Endodermal cell (in vitro differentiated cells): ENCODE results near the gene IFT88. TPM values are rescaled to one million over a fixed set of nuclear protein-coding genes. Genes with fewer than 3 reads are reported as not detected.

Experiments used
- DNase-seq: peaks from one replicate; pipeline ENCODE4 v3.0.0-alpha.2; 2017
- H3K27ac ChIP-seq: 2 replicates; pipeline ENCODE4 v1.5.1; 2013; ENCODE audit warnings: mild to moderate bottlenecking, low read depth, low read length, moderate library complexity
- H3K27me3 ChIP-seq: 2 replicates; pipeline ENCODE4 v1.6.1; 2013; ENCODE audit warnings: mild to moderate bottlenecking, low read length, moderate library complexity; ENCODE audit not compliant: insufficient read depth, control insufficient read depth, poor library complexity, severe bottlenecking
- H3K36me3 ChIP-seq: 2 replicates; pipeline ENCODE4 v1.7.0; 2013; ENCODE audit warnings: mild to moderate bottlenecking, low read length, moderate library complexity; ENCODE audit not compliant: control insufficient read depth, insufficient read depth
- H3K4me1 ChIP-seq: one replicate; pipeline ENCODE4 v1.7.0; 2013; ENCODE audit warnings: low read length; ENCODE audit not compliant: control insufficient read depth, insufficient read depth
- H3K4me3 ChIP-seq: 2 replicates; pipeline ENCODE4 v1.5.1; 2013; ENCODE audit warnings: mild to moderate bottlenecking, low read length, moderate library complexity
- H3K9ac ChIP-seq: 2 replicates; pipeline ENCODE4 v1.6.1; 2013; ENCODE audit warnings: mild to moderate bottlenecking, low read length, moderate library complexity; ENCODE audit not compliant: poor library complexity, severe bottlenecking; ENCODE audit errors: extremely low read depth
- H3K9me3 ChIP-seq: 2 replicates; pipeline ENCODE4 v1.6.1; 2013; ENCODE audit warnings: mild to moderate bottlenecking, low read length, moderate library complexity; ENCODE audit not compliant: control insufficient read depth
- H3K27ac Mint-ChIP-seq: 2 replicates; pipeline ENCODE4 v1.8.0; 2020; ENCODE audit warnings: mixed read lengths
- H3K27me3 Mint-ChIP-seq: 2 replicates; pipeline ENCODE4 v1.8.0; 2021; ENCODE audit warnings: mild to moderate bottlenecking, mixed read lengths; ENCODE audit not compliant: insufficient read depth
- H3K36me3 Mint-ChIP-seq: 2 replicates; pipeline ENCODE4 v1.8.0; 2020; ENCODE audit warnings: low read depth, mixed read lengths
- H3K4me1 Mint-ChIP-seq: 2 replicates; pipeline ENCODE4 v1.8.0; 2020; ENCODE audit warnings: mixed read lengths
- H3K4me3 Mint-ChIP-seq: 2 replicates; pipeline ENCODE4 v1.8.0; 2020; ENCODE audit warnings: mild to moderate bottlenecking, moderate library complexity, mixed read lengths
- H3K9me3 Mint-ChIP-seq: 2 replicates; pipeline ENCODE4 v1.8.0; 2020; ENCODE audit warnings: mild to moderate bottlenecking, mixed read lengths
- WGBS, 2 experiments: methylation state at CpG; one replicate each; pipeline versions ENCODE4 v1.1.5 to v1.1.7; 2013; ENCODE audit warnings: missing lambda C conversion rate in 2 of 2, mixed read lengths in 1 of 2; ENCODE audit not compliant: insufficient coverage in 1 of 2, insufficient read length in 1 of 2; 5-methylcytosine and 5-hydroxymethylcytosine counted together
- total RNA-seq, 2 donors: library from RNA; stranded (reverse); fragmentation: NEBNext Ultra II Directional in 1 of 2; extraction: Animal tissue kit (Norgen Biotek cat#: 25700) in 1 of 2; gene quantifications; 2 replicates in 1 of 2; 3 replicates in 1 of 2; pipeline ENCODE4 v1.2.1, GENCODE V29; 2021
- TF ChIP-seq, protein P1 (sequence below): fragments of 200-600 bp; sonication (generic); conservative IDR thresholded peaks from 2 replicates; pipeline ENCODE4 v1.5.0; 2021; ENCODE audit warnings: antibody characterized with exemption, mild to moderate bottlenecking

Gene IFT88
- total RNA-seq, 2 donors from 2014 or later, result 15.2 to 18.7 TPM

DNA sequence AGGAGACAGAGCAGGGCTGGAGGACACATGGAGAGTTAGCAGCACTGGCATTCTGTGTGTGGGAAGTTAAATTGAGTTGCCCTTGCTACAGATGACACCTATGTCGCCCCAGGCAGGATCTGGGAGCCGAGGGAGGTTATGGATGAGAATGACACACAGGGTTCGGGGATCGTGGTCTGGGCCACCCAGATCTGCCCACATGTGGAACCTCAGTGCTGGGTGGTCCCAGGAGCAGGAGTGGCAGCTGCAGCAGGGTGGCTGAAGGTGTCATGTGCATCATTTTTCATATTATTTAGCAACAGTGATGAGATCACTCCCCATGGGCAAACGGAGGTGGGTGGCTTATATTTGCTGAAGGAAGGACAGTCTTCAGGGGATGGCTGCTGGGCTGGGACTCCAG is 139.7 kb downstream of the IFT88 start:
- H3K36me3 Mint-ChIP-seq, result no peaks in the 10 kb centered on the region
- no peak overlapping the region for H3K4me3 ChIP-seq
- H3K9ac ChIP-seq, result no peak overlapping the region
- TF ChIP-seq, protein P1, sequence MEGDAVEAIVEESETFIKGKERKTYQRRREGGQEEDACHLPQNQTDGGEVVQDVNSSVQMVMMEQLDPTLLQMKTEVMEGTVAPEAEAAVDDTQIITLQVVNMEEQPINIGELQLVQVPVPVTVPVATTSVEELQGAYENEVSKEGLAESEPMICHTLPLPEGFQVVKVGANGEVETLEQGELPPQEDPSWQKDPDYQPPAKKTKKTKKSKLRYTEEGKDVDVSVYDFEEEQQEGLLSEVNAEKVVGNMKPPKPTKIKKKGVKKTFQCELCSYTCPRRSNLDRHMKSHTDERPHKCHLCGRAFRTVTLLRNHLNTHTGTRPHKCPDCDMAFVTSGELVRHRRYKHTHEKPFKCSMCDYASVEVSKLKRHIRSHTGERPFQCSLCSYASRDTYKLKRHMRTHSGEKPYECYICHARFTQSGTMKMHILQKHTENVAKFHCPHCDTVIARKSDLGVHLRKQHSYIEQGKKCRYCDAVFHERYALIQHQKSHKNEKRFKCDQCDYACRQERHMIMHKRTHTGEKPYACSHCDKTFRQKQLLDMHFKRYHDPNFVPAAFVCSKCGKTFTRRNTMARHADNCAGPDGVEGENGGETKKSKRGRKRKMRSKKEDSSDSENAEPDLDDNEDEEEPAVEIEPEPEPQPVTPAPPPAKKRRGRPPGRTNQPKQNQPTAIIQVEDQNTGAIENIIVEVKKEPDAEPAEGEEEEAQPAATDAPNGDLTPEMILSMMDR, result no peak
- H3K4me1 Mint-ChIP-seq, result no peaks in the 10 kb centered on the region
- no peak overlapping the region for H3K4me3 Mint-ChIP-seq
- H3K27me3 ChIP-seq, result peaks cover 16% of the 10 kb centered on the region
- H3K9me3 ChIP-seq, result no peaks in the 10 kb centered on the region
- H3K27me3 Mint-ChIP-seq, result peaks cover 42% of the 10 kb centered on the region
- H3K36me3 ChIP-seq, result no peaks in the 10 kb centered on the region
- H3K27ac ChIP-seq, result no peak overlapping the region
- WGBS, 2 experiments, result 89% methylated on average over 5 of the region's 5 CpGs
- peaks cover 5% of the 10 kb centered on the region for H3K4me1 ChIP-seq
- no peak for DNase-seq
- H3K9me3 Mint-ChIP-seq, result no peaks in the 10 kb centered on the region
- no peak overlapping the region for H3K27ac Mint-ChIP-seq

DNA sequence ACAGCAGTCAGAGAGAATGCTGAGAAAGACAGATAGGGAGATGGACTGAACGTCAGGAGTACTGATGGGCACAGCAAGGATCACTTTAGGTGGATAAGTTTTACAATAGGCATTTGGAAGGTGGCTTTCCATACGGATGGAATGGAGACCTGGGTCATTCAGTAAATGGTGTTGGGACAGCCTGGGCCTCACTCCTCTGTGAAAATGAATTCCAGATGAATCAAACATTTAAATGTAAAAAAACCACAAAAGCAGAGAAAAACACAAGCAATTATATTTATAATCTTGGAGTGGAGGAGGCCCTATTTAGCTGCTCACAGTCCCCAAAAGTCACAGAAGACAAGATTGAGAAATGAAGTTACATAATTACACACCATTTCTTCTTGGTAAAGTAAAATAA is 141.3 kb downstream of the IFT88 start:
- Histone ChIP-seq H3K36me3 (no peaks in the 10 kb centered on the region), H3K9ac (no peak overlapping the region), H3K27ac (no peak overlapping the region), H3K27me3 (peaks cover under 1% of the 10 kb centered on the region), H3K4me3 (no peak overlapping the region), H3K9me3 (no peaks in the 10 kb centered on the region), H3K4me1 (no peaks in the 10 kb centered on the region)
- Mint-ChIP-seq H3K4me1 (peaks cover 4% of the 10 kb centered on the region), H3K36me3 (no peaks in the 10 kb centered on the region), H3K4me3 (no peak overlapping the region), H3K27ac (no peak overlapping the region), H3K9me3 (no peaks in the 10 kb centered on the region), H3K27me3 (peaks cover 31% of the 10 kb centered on the region)
- 82 to 83% methylated on average over 2 of the region's 2 CpGs for WGBS, 2 experiments
- TF ChIP-seq, protein P1, result no peak
- no peak for DNase-seq

DNA sequence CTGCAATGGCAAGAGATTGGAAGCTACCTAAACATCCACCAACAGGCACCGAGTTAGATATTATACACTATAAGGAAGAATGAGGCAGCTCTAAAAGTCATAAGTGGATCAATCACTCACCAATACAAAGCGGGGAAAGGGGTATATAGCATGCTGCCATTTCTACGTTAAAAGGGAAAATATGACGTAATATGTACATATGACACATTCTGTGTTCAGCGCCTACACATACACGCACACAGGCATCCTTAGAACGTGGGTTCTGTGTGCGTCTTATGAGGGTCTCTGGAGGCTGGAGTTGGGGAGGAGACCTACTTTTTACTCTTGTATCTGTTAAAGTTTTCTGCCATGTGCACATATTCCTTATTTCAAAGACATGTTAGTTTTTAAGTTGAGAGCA is 142.4 kb downstream of the IFT88 start:
- H3K4me3 ChIP-seq, result no peak overlapping the region
- 94 to 96% methylated on average over 4 to 8 of the region's 8 CpGs for WGBS, 2 experiments
- no peaks in the 10 kb centered on the region for H3K9me3 Mint-ChIP-seq
- no peak overlapping the region for H3K9ac ChIP-seq
- H3K4me1 Mint-ChIP-seq, result peaks cover 9% of the 10 kb centered on the region
- no peaks in the 10 kb centered on the region for H3K27me3 ChIP-seq
- H3K36me3 ChIP-seq, result no peaks in the 10 kb centered on the region
- no peaks in the 10 kb centered on the region for H3K4me1 ChIP-seq
- H3K27ac ChIP-seq, result no peak overlapping the region
- H3K4me3 Mint-ChIP-seq, result no peak overlapping the region
- no peak for DNase-seq
- TF ChIP-seq, protein P1, result no peak
- no peaks in the 10 kb centered on the region for H3K36me3 Mint-ChIP-seq
- peaks cover 36% of the 10 kb centered on the region for H3K27me3 Mint-ChIP-seq
- no peak overlapping the region for H3K27ac Mint-ChIP-seq
- H3K9me3 ChIP-seq, result no peaks in the 10 kb centered on the region
